Ovary (tissue), 9 donors: Measurements from ENCODE around the gene IL1RAPL1. TPM values are rescaled to one million over a fixed set of nuclear protein-coding genes. Genes with fewer than 3 reads are reported as not detected.

Experiments
- DNase-seq, 5 donors: peaks; one replicate each; pipeline ENCODE4 v3.0.0-alpha.2; 2019 to 2020
- H3K27ac ChIP-seq, 2 donors: fragments of 200-600 bp; one replicate each; pipeline versions ENCODE4 v1.5.1 to v1.8.0; 2019 to 2022
- H3K27me3 ChIP-seq: fragments of 200-600 bp; one replicate; pipeline ENCODE4 v1.8.0; 2022
- H3K36me3 ChIP-seq: fragments of 200-600 bp; sonication (generic); one replicate; pipeline ENCODE4 v1.5.1; 2019
- H3K4me1 ChIP-seq: one replicate; pipeline ENCODE4 v1.8.1; 2013; ENCODE audit warnings: mild to moderate bottlenecking, moderate library complexity; ENCODE audit not compliant: insufficient read depth
- H3K4me3 ChIP-seq: fragments of 200-600 bp; sonication (generic); one replicate; pipeline ENCODE4 v1.5.1; 2017
- H3K9me3 ChIP-seq, 2 donors: fragments of 200-600 bp in 1 of 2; sonication (generic) in 1 of 2; one replicate each; pipeline versions ENCODE4 v1.5.1 to v1.8.1; 2013 to 2019; ENCODE audit warnings: mild to moderate bottlenecking in 1 of 2, moderate library complexity in 1 of 2
- CTCF ChIP-seq, 3 donors: fragments of 450-650 bp in 2 of 3; fragments of 200-600 bp in 1 of 3; IDR thresholded peaks; one replicate each; pipeline versions ENCODE4 v1.5.1 to v1.8.0; 2016 to 2022; ENCODE audit warnings: antibody characterized with exemption in 3 of 3, mild to moderate bottlenecking in 1 of 3
- EP300 ChIP-seq: sonication (generic); formaldehyde crosslinking; IDR thresholded peaks from one replicate; pipeline ENCODE4 v1.6.1; 2017; ENCODE audit warnings: antibody characterized with exemption
- POLR2A ChIP-seq: fragments of 450-650 bp; IDR thresholded peaks from one replicate; pipeline ENCODE4 v1.6.1; 2017; ENCODE audit warnings: antibody characterized with exemption, mild to moderate bottlenecking, moderate library complexity
- WGBS, 3 donors: extraction: QIAGEN DNeasy Blood & Tissue Kit in 1 of 3; methylation state at CpG; one replicate each; pipeline versions ENCODE4 v1.1.5 to v1.1.7; 2013 to 2017; 5-methylcytosine and 5-hydroxymethylcytosine counted together
- intact Hi-C, 4 donors: fragments of 100-400 bp; cut with DNase I; formaldehyde crosslinking; loops; one replicate each; pipeline versions ENCODE4 v1.11.0 to v1.15.1; 2022 to 2023
- polyA plus RNA-seq, 2 donors: library from polyadenylated mRNA; stranded (reverse); fragments of 200-250 nt in 1 of 2; fragments of 350-450 nt in 1 of 2; fragmentation: Illumina TruSeq in 1 of 2; extraction: RNeasy Lipid Tissue Mini Kit (QIAGEN cat#74804) in 1 of 2; gene quantifications; one replicate each; pipeline ENCODE4 v1.2.3, GENCODE V29; 2013 to 2014
- total RNA-seq, 7 donors: library from RNA; depleted of rRNA in 2 of 7; stranded (reverse); fragments of >200 nt in 2 of 7; fragmentation: NEBNext Ultra II Directional in 3 of 7; extraction: Animal tissue kit (Norgen Biotek cat#: 25700) in 3 of 7; gene quantifications; one replicate each; pipeline versions ENCODE4 v1.1.0 to v1.2.4, GENCODE V29; 2016 to 2023
- donor health status: DM: no; HTN: no; CAD: no; lungs with moderate emphysema.
- donor health status: DM: no; HTN: no; CAD: no.
- donor health status: Bipolar disorder and iron deficiency.
- donor health status: DM: yes; HTN: yes; CAD: no.
- donor health status: DM: no; HTN: no; CAD: no.
- donor health status: DM: yes; HTN: yes; CAD: no.

IL1RAPL1 gene
- total and polyA plus RNA-seq, 9 donors, result 0.23 to 1.3 (median 0.61) TPM

DNA sequence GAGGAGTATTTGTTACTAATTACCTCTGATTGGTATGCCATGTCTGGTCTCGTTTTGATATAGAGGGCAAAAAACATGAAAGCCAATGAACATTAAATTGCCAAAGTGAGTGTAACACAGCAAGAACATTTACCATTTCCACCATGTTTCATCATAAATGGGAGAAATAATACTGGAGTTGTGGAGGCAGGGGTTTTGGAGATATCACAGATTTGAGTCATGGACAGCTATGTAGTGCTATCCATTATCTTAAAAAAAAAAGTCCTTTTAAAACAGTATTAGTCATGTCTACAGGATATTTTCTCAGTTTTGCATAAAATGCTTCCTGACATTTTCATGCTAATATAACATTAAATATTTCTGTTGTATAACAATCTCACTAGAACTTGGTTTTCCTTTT lies 301.2 kb downstream of the IL1RAPL1 start:
- no peak for DNase-seq
- Histone ChIP-seq H3K4me3 (no peak overlapping the region), H3K9me3 (no peaks in the 10 kb centered on the region), H3K36me3 (no peaks in the 10 kb centered on the region), H3K27ac (no peak overlapping the region), H3K27me3 (no peaks in the 10 kb centered on the region), H3K4me1 (no peaks in the 10 kb centered on the region)
- WGBS, 3 donors, result 42 to 76% (median 46%) methylated on average over 1 of the region's 1 CpG
- intact Hi-C loops, result no loop called here
- TF ChIP-seq POLR2A, result no peak
- TF ChIP-seq EP300, result no peak
- TF ChIP-seq CTCF (IDR thresholded peaks at IDR 0.05), result no peak

DNA sequence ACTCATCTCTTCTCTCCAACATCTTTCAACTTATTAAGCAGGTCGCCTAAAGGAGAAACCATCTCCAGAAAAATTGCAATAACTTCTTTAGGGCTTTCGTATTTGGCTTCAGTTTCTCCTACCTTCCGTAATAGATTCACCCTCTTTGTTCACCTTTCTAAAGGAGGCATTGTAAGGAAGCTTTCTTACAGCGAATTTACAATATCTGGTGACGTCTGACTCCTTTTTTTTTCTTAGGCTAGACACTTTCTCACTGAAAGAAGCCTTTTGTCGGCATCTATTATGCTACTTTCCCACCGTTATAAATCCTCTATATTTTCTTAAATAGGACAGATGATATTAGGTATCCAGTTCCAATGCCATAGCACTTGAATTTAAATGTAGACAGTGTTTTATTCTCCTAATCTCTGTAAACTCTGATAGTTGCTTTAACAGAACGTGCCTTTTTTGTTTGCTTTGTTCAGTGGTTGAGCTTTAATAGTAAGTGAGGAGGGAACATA lies 302.4 kb downstream of the IL1RAPL1 start:
- Histone ChIP-seq H3K27me3 (no peaks in the 10 kb centered on the region), H3K36me3 (no peaks in the 10 kb centered on the region), H3K9me3 (no peaks in the 10 kb centered on the region), H3K4me1 (no peaks in the 10 kb centered on the region), H3K4me3 (no peak overlapping the region), H3K27ac (no peak overlapping the region)
- no peak for TF ChIP-seq POLR2A
- no peak for TF ChIP-seq EP300
- no peak for TF ChIP-seq CTCF (IDR thresholded peaks at IDR 0.05)
- DNase-seq, result no peak
- intact Hi-C loops, result no loop called here
- 39 to 49% (median 44%) methylated on average over 8 of the region's 8 CpGs for WGBS, 3 donors

DNA sequence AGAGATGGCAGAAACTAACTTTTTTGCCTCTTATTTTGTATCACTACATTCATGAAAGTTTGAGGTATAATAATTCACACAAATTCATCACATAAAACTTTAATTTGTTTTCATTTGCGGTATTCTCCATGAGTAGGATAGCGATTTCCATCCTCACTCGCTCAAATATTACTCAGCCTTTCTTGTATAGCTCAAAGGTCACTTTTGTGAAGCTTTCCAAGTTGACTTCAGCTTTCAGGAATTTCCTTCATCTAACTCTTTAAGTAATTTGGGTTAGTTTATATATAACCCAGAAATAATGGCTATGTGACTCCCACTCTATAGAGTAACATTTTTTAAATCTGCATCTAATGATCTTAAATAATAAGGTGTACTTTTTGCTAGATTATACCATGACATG lies 314.4 kb downstream of the IL1RAPL1 start:
- intact Hi-C loops, result no loop called here
- no peaks in the 10 kb centered on the region for H3K4me1 ChIP-seq
- H3K27me3 ChIP-seq, result no peaks in the 10 kb centered on the region
- H3K27ac ChIP-seq, result no peak overlapping the region
- TF ChIP-seq EP300 (no peak), POLR2A (no peak), CTCF (IDR thresholded peaks at IDR 0.05) (no peak)
- no peaks in the 10 kb centered on the region for H3K36me3 ChIP-seq
- no peak for DNase-seq
- no peaks in the 10 kb centered on the region for H3K9me3 ChIP-seq
- no peak overlapping the region for H3K4me3 ChIP-seq
- WGBS, 3 donors, result 69 to 79% (median 78%) methylated on average over 3 of the region's 3 CpGs

GRCh38 chrX:28910487-28910886 lies 323.2 kb downstream of the IL1RAPL1 start:
- no peaks in the 10 kb centered on the region for H3K9me3 ChIP-seq
- WGBS, 3 donors, result 19 to 25% (median 21%) methylated on average over 2 of the region's 2 CpGs
- no peak overlapping the region for H3K4me3 ChIP-seq
- H3K27me3 ChIP-seq, result no peaks in the 10 kb centered on the region
- no peak overlapping the region for H3K27ac ChIP-seq
- no peaks in the 10 kb centered on the region for H3K4me1 ChIP-seq
- H3K36me3 ChIP-seq, result no peaks in the 10 kb centered on the region
- intact Hi-C loops, result no loop called here
- DNase-seq, result no peak
- TF ChIP-seq CTCF (IDR thresholded peaks at IDR 0.05), result no peak
